Left lung (tissue), 10 donors: ENCODE results near the gene WDR35. TPM values are rescaled to one million over a fixed set of nuclear protein-coding genes. Genes with fewer than 3 reads are reported as not detected.
"Not testable (repeated sequence)": the region's sequence is repeated elsewhere in the genome, so short reads cannot be mapped to it uniquely, and the experiment has no call there.

Experiments used
- ATAC-seq: fragments of 200-7000 bp; cut with Tn5 transposase; one replicate; pipeline ENCODE4 v1.9.1; 2020; ENCODE audit warnings: moderate library complexity
- DNase-seq, 4 donors: peaks; one replicate each; pipeline ENCODE4 v3.0.0-alpha.2; 2013 to 2020
- H3K27ac ChIP-seq, 2 donors: fragments of 200-600 bp; sonication (generic) in 1 of 2; one replicate each; pipeline versions ENCODE4 v1.5.0 to v1.8.0; 2020 to 2021
- H3K27me3 ChIP-seq, 2 donors: fragments of 200-600 bp; sonication (generic) in 1 of 2; one replicate each; pipeline versions ENCODE4 v1.5.0 to v1.8.0; 2020 to 2021
- H3K36me3 ChIP-seq, 2 donors: fragments of 200-600 bp; sonication (generic) in 1 of 2; one replicate each; pipeline versions ENCODE4 v1.5.0 to v1.8.0; 2020 to 2021
- H3K4me1 ChIP-seq, 2 donors: fragments of 200-600 bp; one replicate each; pipeline ENCODE4 v1.8.0; 2021
- H3K4me3 ChIP-seq, 2 donors: fragments of 200-600 bp; sonication (generic) in 1 of 2; one replicate each; pipeline versions ENCODE4 v1.5.0 to v1.8.0; 2020 to 2021; ENCODE audit warnings: mild to moderate bottlenecking in 1 of 2
- H3K9me3 ChIP-seq, 2 donors: fragments of 200-600 bp; sonication (generic) in 1 of 2; one replicate each; pipeline versions ENCODE4 v1.5.0 to v1.8.0; 2020 to 2021
- intact Hi-C, 2 donors: fragments of 100-400 bp; cut with DNase I; formaldehyde crosslinking; loops; one replicate each; pipeline versions ENCODE4 v1.11.2 to v1.14.2; 2022
- polyA plus RNA-seq, 6 donors: library from polyadenylated mRNA; unstranded; fragments of 120-200 nt; gene quantifications; one replicate each; pipeline ENCODE4 v1.2.1, GENCODE V29; 2013; ENCODE audit not compliant: insufficient read length in 6 of 6
- total RNA-seq, 2 donors: library from RNA; stranded (reverse); fragmentation: NEBNext Ultra II Directional; extraction: Animal tissue kit (Norgen Biotek cat#: 25700); gene quantifications; one replicate each; pipeline ENCODE4 v1.2.1, GENCODE V29; 2021
- TF ChIP-seq, protein P1 (sequence below), 2 donors: fragments of 200-600 bp; sonication (generic) in 1 of 2; IDR thresholded peaks; one replicate each; pipeline versions ENCODE4 v1.5.0 to v1.8.0; 2021; ENCODE audit warnings: antibody characterized with exemption in 2 of 2
- donor health status: DM: no; HTN: yes; CAD: no.
- donor health status: DM: no; HTN: no; CAD: no.

Gene WDR35
- total and polyA plus RNA-seq, 8 donors, result 8.0 to 32.3 (median 27.7) TPM

- no peak overlapping the region for H3K4me3 ChIP-seq
- H3K27me3 ChIP-seq, result no peaks in the 10 kb centered on the region
- H3K36me3 ChIP-seq, result no peaks in the 10 kb centered on the region
- intact Hi-C loops, result no loop called here
- TF ChIP-seq, protein P1, sequence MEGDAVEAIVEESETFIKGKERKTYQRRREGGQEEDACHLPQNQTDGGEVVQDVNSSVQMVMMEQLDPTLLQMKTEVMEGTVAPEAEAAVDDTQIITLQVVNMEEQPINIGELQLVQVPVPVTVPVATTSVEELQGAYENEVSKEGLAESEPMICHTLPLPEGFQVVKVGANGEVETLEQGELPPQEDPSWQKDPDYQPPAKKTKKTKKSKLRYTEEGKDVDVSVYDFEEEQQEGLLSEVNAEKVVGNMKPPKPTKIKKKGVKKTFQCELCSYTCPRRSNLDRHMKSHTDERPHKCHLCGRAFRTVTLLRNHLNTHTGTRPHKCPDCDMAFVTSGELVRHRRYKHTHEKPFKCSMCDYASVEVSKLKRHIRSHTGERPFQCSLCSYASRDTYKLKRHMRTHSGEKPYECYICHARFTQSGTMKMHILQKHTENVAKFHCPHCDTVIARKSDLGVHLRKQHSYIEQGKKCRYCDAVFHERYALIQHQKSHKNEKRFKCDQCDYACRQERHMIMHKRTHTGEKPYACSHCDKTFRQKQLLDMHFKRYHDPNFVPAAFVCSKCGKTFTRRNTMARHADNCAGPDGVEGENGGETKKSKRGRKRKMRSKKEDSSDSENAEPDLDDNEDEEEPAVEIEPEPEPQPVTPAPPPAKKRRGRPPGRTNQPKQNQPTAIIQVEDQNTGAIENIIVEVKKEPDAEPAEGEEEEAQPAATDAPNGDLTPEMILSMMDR (IDR thresholded peaks at IDR 0.05), result no peak
- H3K27ac ChIP-seq, result no peak overlapping the region
- no peak for DNase-seq
- peaks cover 22 to 45% of the 10 kb centered on the region in 2 donors for H3K4me1 ChIP-seq
- no peaks in the 10 kb centered on the region for H3K9me3 ChIP-seq
- ATAC-seq, result no peak
These were observed 92.2 kb downstream of the WDR35 start for GRCh38 chr2:19897623-19898245.

DNA sequence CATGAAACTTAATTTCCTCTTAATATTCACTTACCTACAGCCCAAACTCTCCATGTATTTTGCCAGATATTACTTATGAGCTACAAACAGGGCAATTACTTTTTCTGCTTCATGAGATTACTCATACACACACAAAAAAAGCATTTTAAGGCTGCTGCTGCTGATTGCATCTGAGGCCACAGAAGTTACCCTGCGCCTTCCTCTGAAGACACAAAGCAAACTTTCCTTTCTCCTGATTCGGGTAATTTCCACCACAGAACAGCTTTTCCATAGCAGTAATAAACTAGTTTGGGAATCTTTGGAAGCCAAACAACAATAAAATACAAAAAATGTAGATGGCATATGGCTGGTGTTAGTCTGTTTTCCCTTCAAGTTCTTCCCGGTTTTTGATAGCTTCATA, 94.4 kb downstream of the WDR35 start:
- H3K36me3 ChIP-seq, result no peaks in the 10 kb centered on the region
- H3K9me3 ChIP-seq, result no peaks in the 10 kb centered on the region
- TF ChIP-seq, protein P1 (IDR thresholded peaks at IDR 0.05), result no peak
- ATAC-seq (no peak), DNase-seq (no peak)
- H3K4me3 ChIP-seq, result no peak overlapping the region
- H3K4me1 ChIP-seq, result peaks cover 22 to 44% of the 10 kb centered on the region in 2 donors
- H3K27me3 ChIP-seq, result no peaks in the 10 kb centered on the region
- H3K27ac ChIP-seq, result no peak overlapping the region
- intact Hi-C loops, result no loop called here

GRCh38 chr2:19894134-19894792, 95.6 kb downstream of the WDR35 start:
- intact Hi-C loops, result no loop called here
- Histone ChIP-seq H3K4me3 (no peak overlapping the region), H3K9me3 (no peaks in the 10 kb centered on the region), H3K27ac (no peak overlapping the region), H3K36me3 (no peaks in the 10 kb centered on the region), H3K27me3 (no peaks in the 10 kb centered on the region), H3K4me1 (peaks cover 19 to 31% of the 10 kb centered on the region in 2 donors)
- DNase-seq (no peak), ATAC-seq (no peak)
- TF ChIP-seq, protein P1 (IDR thresholded peaks at IDR 0.05), result no peak

DNA sequence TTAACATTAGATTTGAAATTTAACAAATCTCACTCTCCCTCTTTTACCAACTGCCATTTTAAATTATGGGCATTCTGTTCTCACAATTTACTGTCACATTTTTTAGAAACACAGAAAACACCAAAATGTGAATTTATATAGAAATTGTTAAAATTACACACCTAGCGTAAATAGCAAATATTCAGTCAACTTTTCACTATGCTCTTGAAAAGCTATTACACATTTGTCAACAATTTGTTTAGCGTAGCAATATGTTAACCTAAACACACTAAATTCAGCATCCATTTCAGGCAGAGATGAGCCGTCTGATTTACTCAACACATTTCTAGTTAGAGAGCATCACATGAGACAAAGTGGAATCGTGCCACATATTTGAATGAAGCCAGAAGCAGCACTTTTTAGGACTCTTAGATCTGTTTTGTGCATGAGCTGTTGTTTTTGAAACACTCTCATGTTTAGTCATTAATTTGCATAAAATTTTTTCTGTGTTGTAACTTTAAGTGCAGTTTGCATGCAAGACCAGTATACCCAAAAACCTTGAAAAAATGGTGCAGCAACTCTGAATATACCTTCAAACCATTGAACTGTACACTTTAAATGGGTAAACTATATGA, 96.3 kb downstream of the WDR35 start:
- no peaks in the 10 kb centered on the region for H3K9me3 ChIP-seq
- no peak overlapping the region for H3K4me3 ChIP-seq
- peaks cover 13 to 26% of the 10 kb centered on the region in 2 donors for H3K4me1 ChIP-seq
- TF ChIP-seq, protein P1 (IDR thresholded peaks at IDR 0.05), result no peak
- intact Hi-C loops, result no loop called here
- H3K36me3 ChIP-seq, result no peaks in the 10 kb centered on the region
- H3K27me3 ChIP-seq, result no peaks in the 10 kb centered on the region
- ATAC-seq (no peak), DNase-seq (no peak)
- H3K27ac ChIP-seq, result no peak overlapping the region

DNA sequence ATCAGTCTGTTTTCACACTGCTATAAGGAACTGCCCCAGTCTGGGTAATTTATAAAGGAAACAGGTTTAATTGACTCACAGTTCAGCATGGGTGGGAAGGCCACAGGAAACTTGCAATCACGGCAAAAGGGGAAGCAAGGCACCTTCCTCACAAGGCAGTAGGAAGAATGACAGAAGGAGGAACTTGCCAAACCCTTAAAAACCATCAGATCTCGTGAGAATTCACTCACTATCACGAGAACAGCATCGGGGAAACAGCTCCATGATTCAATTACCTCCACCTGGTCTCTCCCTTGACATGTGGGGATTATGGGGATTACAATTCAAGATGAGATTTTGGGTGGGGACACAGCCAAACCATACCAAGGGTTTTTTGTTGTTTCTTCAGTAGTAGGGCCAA, 97.9 kb downstream of the WDR35 start:
- intact Hi-C loops, H3K27me3 ChIP-seq, H3K4me3 ChIP-seq, H3K9me3 ChIP-seq, H3K36me3 ChIP-seq: not testable (repeated sequence)
- DNase-seq (peak in 1 of 4 donors; percentile 59), ATAC-seq (peak; percentile 61)
- Histone ChIP-seq H3K4me1 (peaks cover 0 to 13% of the 10 kb centered on the region in 2 donors), H3K27ac (peak overlapping the region in 1 of 2 donors; percentile 85)
